Measurements from ENCODE around the gene ABCG1.

Gene ABCG1

DNA sequence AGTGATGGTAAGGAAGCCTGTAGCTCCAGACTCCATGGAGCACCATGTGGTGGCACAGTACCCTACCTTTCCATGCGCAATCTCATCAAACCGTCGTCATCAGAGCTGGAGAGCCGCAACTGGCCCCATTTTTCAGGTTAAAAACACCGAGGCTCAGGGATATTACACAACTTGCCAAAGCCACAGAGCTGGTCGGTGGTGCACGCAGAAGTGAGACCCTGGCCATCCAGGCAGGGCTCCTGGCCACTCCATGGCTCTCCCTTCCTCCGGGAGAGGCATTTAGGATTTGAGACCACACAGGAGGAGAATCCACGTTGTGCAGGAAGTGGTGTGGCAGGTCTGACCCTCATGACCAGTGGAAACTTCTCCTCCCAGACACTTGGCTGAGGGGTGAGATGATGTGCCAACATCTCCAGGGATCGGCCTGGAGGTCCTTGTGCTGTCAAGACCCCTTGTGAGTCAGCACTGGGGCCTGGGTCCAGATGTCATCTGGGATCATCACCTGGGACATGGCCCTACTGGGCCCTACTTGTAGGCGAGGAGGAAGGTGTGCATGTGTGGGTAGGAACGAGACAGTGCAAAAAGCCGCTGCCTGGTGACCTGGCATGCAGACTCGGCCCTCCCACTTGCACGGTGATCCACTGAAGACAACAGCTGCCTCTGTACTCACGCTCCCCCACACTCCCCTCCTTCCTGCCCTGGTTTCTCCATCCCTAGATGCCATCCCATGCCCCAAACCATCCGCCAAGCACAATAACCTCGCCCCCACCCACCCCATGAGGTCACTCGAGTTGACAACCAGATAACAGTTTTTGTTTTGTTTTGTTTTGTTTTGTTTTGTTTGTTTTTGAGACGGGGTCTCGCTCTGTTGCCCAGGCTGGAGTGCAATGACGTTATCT lies 85.9 kb downstream of the ABCG1 start:
- CTCF ChIA-PET, result interaction anchor here (0.6 kb wide), 1 partner anchor 261 kb away, joined by 4 read pairs; no protein-coding TSS in a partner anchor
- no peak for TF ChIP-seq CTCF (conservative IDR thresholded peaks at IDR 0.05; ENCODE audit: low read depth)
- POLR2A ChIA-PET (ENCODE audit: low non-redundant PET), result no interaction called here
- no peak overlapping the region for H3K27ac ChIP-seq
- no peak for DNase-seq (ENCODE audit: low spot score)

DNA sequence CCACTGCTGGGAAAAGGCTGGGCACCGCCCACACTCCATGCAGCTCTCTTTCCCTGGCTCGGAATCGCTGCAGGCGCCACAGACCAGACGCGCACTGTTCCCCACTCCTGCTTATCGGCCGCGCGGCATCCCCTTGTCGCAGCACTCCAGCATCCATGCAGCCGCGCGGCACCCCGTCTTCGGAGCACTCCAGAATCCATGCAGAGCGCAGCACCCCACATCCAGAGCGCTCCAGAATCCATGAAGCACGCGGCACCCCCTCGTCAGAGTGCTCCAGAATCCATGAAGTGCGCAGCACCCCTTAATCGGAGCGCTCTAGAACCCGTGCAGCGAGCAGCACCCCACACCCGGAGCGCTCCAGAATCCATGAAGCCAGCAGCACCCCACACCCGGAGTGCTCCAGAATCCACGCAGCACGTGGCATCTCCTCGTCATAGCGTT lies 86.8 kb downstream of the ABCG1 start:
- ChIA-PET POLR2A (ENCODE audit: low non-redundant PET) (no interaction called here), CTCF (interaction anchor here (0.6 kb wide), 1 partner anchor 260 kb away, joined by 4 read pairs; no protein-coding TSS in a partner anchor)
- no peak for TF ChIP-seq CTCF (conservative IDR thresholded peaks at IDR 0.05; ENCODE audit: low read depth)
- no peak overlapping the region for H3K27ac ChIP-seq
- DNase-seq (ENCODE audit: low spot score), result no peak

- CTCF ChIA-PET, result no interaction called here
- DNase-seq (ENCODE audit: low spot score), result no peak
These were observed 87.6 kb downstream of the ABCG1 start for GRCh38 chr21:42306366-42307035.

DNA sequence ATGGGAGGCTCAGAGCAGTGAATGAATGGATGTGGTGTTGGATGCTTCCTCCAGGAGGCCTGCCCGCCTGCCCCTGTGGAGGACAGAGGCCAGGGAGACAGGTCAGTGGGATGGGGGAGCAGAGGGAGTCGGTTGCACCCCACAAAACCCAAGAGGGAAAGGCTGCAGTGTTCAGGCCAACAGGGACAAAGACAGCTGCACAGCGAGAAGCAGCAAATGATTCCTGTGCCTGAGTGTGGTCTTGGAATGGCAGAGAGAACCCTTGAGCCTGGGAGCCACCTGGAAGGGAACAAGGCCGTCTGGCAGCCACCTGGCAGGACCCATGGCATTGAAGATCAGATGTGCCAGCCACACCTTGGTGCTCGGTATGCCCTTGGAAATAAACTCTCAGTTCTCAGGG lies 88.2 kb downstream of the ABCG1 start:
- no peak overlapping the region for H3K27ac ChIP-seq
- TF ChIP-seq CTCF (conservative IDR thresholded peaks at IDR 0.05; ENCODE audit: low read depth), result no peak
- POLR2A ChIA-PET (ENCODE audit: low non-redundant PET), result no interaction called here
- CTCF ChIA-PET, result no interaction called here
- DNase-seq (ENCODE audit: low spot score), result no peak

More at GRCh38 chr21:42306366-42307035, 87.6 kb downstream of the ABCG1 start:
- H3K27ac ChIP-seq, result no peak overlapping the region
- no peak for TF ChIP-seq CTCF (conservative IDR thresholded peaks at IDR 0.05; ENCODE audit: low read depth)
- POLR2A ChIA-PET (ENCODE audit: low non-redundant PET), result no interaction called here

GRCh38 chr21:42308161-42308913 lies 89.4 kb downstream of the ABCG1 start:
- POLR2A ChIA-PET (ENCODE audit: low non-redundant PET), result no interaction called here
- TF ChIP-seq CTCF (conservative IDR thresholded peaks at IDR 0.05; ENCODE audit: low read depth), result no peak
- no peak for DNase-seq (ENCODE audit: low spot score)
- H3K27ac ChIP-seq, result no peak overlapping the region
- CTCF ChIA-PET, result interaction anchor here (0.7 to 1.7 kb wide), 2 partner anchors 73 to 461 kb away, joined by 3 to 5 read pairs; no protein-coding TSS in a partner anchor

Measured in RWPE1 (cell line).